NOMO-1 (cell line): ENCODE measurements around the gene SPATC1L.

Experiments
- DNase-seq, 2 experiments: peaks; one replicate each; lab custom pipeline; 2025; ENCODE audit not compliant: unreplicated experiment in 2 of 2; lab: John Stamatoyannopoulos, UW

Gene SPATC1L

DNA sequence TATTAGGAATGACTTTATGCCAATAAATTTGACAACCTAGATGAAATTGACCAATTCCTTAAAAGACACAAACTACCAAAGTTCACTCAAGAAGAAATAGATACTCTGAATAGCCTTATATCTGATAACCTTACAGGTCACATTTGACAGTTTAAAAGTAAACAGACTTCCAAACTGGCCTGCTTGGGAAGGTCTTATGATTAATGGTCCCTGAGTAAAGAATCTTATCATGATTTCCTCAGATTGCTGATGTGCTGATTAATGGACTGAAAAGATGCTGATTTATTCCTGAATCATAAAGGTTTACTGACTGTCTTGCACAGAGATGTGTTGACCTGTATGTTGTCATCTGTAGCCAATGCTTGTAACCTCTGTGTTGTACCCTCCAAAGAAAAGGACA, 19.2 kb downstream of the SPATC1L start:
- DNase-seq: no peak

DNA sequence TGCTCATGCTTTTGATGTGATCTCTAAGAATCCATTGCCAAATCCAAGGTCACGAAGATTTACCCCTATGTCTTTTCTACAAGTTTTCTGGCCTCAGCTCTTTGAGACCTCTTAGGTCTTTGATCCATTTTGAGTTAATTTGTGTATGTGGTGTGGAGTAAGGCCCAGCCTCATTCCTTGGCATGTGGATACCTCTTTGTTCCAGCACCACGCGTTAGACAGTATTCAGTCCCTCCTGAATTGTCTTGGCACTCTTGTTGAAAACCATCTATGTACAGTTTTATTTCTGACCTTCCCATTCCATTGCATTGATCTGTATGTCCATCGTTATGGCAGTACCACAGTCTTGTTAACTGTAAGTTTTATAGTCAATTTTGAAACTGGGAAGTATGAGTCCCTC, 20.9 kb downstream of the SPATC1L start:
- no peak for DNase-seq

DNA sequence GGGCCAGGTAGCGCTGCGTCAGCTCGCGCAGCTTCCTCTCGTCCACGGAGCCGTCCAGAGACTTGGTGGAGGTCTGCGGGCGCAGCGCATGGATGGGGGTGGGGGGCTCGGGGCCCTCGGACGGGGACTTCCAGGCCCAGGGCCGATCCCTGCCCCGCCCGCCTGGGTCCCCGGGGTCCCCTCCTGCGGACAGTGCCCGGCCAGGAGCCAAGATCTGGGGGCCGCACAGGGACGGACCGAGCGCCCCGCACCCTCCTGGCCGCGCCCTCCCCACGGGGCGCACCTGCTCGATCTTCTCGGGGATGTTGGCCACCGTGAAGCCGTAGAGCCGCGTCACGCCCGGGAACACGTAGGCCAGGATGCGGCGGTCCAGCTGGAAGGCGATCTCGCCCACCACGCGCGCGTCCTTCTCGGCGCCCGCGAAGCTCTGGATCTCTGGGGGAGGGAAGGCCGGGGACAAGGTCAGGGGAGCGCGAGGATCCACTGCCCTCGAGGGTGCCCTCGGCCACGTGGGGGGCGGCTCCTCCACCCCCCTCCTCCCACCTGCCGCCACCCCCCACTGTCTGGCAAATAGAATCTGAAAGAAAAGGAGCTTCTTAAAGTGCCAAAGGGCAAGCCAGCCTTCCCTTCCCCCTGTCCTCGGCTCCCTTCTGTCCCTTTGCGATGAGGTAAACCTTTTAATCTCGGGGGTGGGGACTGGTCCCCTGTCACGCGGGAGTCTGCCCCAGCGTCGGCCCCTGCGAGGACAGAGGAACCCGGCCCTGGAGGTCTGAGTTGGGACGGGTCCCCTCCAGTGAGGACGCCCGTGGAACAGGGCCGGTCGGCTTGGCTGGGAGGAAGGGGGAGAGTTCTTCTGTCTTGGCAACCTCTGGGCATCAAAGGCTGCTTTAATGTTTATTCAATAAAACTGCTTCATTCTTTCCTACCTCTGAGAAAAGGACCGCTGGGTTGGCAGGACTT, 22.3 kb downstream of the SPATC1L start:
- no peak for DNase-seq

DNA sequence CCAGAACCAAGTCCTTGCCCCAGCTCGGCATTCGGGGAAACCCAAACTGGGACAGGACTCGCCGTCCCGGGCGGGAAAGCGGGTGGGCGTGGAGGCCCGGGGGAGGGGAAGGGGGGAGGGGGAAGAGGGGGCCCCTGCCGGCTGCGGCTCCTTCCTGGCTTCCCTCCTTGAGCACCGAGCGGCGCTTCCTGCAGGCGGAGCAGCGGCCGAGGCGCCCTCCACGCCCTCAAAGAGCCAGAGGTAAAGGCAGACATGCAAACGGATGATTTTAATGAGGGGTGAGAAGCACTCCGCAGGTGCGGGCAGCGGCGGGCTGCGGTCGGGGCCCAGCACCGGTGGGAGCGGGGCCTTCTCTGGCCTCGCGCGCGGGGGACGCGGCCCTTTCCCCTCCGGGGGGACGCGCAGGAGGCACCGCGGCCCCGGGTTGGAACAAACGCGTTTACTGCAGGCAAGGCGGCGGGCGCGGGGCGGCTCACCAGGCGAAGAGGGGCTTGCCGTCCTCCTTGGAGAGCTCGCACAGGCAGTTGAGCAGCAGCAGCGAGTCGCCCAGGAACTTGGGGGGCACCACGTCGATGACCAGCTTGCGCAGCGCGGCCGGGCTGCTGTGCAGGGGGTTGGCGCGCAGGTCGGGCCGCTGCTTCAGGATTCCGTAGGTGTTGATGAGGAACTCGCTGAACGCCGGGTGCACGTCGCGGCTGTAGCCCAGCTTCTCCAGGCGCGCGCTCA, 23.2 kb downstream of the SPATC1L start:
- DNase-seq: no peak

DNA sequence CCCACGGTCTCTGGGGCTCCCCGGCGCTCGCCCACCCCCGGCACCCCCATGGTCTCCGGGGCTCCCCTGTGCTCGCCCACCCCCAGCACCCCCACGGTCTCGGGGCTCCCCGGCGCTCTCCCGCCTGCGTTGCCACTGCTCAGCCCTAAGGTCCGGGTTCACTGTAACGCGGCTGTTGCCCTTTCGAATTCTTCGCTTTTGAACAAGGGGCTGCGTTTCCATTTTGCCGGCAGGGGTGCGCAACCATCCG, 23.7 kb downstream of the SPATC1L start:
- DNase-seq: no peak

DNA sequence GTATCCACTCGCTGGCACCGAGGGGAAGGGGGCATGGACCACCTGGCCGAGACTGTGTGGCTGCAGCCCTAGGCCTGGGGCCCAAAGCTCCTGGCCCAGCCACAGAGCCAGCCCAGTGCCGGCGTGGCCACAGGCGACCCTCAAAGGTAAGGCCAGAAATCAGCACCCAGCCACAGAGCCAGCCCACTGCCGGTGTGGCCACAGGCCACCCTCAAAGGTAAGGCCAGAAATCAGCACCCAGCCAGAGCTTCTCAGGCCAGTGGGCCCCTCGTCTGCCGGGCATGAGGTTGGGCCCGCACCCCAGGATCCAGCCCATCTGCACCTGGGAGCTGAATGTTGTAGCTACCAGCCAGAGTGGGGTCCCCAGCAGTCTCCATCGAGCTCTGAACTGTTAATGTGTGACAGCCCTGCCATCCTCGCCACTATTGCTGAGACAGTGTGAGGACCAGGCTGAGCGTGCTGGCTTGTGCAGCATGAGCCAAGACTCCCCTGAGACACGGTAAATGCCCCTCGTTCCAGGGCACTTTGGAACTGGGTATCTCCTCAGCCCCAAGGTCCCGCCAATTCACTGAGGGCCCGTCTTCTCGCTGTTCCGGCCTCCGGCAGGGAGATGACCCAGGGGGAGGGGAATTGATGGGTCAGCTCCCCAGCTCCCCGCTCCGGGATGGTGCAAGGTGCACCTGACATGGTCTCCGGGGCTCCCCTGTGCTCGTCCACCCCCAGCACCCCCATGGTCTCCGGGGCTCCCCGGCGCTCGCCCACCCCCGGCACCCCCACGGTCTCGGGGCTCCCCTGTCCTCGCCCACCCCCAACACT, 24.2 kb downstream of the SPATC1L start:
- DNase-seq: no peak

DNA sequence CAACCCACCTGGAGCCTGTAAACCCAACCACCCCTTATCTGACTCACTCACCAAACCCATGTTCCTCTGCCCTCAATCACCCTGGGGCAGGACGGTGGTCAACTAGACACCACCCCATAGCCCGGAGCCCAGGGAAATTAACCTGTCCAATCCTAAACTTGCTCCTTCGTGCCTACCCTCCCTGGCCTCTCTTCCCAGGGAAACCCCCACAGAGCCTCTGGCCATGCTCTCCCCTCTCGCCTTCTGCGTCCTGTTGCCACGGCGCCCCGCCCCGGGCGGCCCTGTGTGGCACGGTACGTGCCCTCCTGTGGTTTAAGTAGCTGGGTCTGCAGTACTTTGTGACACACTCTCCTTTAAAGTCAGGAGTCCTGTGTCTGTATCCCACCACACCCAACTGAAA, 24.9 kb downstream of the SPATC1L start:
- no peak for DNase-seq

DNA sequence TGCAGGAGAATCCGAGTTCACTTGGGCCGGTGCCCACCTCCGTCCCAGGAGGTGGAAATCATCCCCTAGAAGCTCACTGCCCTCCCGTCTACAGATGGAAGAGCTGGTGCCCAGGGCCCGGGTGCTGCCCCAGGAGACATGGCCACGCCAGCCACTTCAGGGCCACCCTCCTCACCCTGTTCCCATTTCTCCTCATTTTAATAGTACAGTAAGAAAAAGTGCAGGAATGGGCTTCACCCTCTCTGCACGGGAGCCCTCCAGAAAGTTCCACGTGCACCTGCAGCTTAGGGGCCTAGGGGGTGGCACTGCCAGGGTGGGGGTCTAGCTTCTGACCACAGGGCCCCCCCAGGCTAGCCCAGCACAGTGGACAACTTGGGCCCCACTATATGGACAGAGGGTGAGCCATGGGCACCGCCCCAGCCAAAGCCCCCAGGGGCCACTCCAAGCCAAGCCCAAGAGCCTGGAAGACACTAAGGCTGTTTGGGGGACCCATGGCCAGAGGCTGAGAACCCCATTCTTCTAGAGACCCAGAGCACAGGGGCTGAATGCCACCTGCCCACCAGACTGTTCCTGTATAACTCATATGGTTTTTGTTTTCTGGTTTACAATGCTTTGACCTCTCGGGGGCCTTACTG, 25.5 kb downstream of the SPATC1L start:
- DNase-seq: no peak

DNA sequence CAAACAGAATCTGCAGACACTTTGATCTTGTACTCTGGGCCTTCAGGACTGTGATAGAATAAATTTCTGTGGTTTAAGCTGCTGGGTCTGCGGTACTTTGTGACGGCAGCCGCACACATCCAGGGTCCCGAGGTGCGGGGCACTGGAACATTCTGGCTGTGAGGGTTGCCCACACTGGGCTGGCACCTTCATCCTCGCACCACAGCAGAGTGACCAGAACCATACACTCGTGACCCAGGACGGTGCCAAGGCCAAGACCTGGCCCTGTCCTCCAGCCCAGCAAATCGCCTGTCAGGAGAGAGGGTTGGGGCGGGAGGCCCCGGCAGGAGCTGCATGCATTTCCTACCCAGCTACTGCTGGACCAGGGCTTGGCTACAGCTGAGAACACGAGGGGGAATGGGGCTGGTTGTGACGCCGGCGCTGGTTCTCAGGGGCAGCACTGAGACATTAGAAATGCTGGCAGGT, 26.2 kb downstream of the SPATC1L start:
- no peak for DNase-seq

DNA sequence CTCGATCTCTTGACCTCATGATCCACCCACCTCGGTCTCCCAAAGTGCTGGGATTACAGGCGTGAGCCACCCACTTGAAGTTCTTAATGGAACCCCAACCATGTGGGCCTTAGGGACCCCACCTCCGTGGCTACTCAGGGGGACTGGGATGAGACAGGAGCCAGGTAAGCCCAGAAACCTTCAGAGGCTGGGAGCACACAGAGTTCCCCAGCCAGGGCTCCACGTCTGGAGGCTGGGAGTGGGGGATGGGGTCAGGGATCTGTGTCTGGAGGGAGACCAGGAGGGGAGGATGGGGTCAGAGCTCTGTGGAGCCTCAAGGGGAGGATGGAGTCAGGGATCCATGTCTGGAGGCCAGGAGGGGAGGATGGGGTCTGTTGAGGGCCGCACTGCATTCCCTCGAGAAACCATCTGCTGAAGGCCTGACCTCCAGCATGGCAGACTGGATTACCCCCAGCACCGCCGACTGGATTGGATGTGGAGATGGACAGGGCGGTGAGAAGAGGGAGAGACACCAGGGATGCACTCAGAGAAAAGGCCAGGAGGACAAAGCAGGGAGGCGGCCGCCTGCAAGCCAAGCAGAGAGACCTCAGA, 26.8 kb downstream of the SPATC1L start:
- DNase-seq: no peak

DNA sequence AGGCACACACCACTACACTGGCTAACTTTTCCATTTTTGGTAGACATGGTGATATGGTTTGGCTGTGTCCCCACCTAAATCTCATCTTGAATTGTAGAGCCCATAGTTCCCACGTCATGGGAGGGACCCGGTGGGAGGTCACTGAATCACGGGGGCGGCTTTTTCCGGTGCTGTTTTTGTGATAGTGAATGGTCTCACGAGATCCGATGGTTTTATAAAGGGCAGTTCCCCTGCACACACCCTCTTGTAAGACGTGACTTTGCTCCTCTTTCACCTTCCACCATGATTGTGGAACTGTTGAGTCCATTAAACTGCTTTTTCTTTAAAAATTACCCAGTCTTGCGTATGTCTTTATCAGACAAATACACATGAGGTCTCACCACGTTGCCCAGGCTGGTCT, 27.6 kb downstream of the SPATC1L start:
- DNase-seq: no peak

DNA sequence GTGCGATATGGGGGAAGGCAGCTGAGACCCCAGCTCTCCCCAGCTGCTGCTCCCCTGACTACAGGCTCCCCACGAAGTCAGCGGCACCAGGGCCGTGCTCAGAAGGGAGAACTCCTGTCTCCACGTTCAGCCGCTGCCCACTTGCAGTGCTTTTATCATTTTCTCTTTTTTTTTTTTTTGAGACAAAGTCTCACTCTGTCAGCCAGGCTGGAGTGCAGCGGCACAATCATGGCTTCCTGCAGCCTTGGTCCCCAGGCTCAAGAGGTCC, 27.9 kb downstream of the SPATC1L start:
- DNase-seq: no peak

DNA sequence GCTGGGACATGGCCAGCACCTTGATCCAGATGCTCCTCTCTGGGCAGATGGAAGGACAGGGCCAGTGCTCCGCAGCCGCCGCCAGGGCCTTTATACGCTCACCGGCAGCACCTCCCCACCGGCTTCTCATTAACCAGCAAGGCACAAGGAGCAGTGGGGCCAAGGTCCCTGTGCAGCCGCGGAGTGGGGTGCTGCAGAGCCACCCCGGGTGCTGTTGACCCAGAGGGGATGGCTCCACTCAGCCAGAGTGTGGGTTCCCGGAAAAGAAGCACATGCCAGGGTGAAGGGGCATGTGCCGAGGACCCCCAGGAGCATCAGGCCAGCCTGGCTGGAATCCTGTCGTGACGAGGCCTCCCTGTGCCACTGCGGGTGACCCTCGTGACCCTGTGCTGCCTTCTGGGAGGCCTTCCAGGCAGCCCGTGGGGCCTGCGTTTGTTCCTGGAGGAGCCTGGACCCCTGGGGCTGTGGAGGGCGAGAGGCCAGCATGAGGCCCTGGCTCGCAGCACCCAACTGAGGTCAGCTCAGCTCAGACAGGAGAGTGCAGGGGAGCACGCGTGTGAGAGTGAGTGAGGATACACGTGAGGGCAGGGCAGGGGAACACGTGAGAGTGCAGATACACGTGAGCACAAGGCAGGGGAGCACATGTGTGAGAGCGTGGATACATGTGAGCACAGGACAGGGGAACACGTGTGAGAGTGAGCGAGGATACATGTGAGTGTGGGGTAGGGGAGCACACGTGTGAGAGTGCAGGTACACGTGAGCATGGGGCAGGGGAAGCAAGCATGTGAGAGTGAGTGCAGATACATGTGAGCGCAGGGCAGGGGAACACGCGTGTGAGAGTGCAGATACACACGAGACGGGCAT, 28.5 kb downstream of the SPATC1L start, which contains the start of gene FTCD:
Gene FTCD, minus strand, starts transcription at position 66 of the 864 bp plus-strand sequence. Its CDS starts 56 bp downstream, at position 10.
- DNase-seq: no peak

DNA sequence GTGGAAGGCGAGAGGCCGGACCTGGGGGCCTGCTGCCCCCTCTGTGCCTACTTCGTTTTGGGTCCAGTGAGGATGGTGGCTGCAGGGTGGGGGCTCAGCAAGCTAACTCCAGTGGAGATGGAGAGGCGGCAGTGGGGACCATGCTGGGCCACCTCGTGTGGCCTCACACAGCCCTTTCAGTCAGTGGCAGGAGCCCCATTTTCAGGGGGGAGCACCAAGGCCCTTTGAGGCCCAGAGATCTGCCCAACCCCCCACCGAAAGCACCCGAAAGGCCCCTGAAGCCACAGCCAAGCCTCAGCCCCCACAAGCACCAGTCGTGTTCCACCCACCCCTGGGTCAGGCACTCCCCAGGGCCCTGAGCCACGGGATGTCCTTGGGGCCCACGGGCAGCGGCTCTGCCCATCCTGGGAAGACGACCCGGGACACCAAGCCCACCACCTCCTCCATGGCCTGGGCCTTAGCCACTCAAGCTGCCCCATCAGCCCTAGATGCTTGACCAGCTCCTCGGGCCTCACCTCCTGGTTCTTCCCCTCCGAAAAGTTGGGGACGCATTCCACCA, 29.2 kb downstream of the SPATC1L start:
- DNase-seq: no peak

DNA sequence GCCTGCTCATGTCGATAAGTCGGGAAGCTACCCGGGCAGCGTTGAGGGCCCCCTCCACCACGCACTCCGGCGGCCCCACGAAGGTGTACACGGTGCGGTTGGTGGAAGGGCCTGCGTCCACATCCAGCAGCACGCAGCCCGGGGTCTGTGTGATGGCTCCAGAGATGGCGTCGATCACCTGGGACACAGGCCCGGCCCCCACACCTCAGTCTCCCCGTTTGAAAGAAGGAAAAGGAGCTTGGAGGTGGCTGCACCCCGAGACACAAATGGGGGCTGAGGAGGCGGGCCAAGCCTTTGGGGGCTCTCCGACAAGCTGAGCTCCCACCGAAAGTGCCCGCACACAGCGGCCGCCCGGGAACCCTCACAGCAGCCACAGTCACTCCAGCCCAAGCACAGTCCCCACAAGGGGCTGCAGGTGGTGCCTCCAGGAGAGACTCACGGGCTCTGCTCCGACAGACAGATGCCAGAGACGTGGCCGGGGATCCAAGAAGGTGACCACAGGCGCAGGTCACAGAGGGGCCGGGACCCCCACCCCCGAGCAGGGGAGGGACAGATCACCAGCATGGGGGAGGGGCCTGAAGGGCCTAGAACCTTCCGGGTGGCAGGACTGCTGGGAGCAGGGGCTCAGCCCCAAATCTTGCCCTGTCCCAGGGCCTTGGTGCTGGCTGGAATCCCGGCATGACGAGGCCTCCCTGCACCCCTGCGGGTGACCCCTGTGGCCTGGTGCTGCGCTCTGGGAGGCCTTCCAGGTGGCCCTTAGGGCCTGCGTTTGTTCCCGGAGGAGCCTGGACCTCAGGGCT, 29.9 kb downstream of the SPATC1L start:
- no peak for DNase-seq

DNA sequence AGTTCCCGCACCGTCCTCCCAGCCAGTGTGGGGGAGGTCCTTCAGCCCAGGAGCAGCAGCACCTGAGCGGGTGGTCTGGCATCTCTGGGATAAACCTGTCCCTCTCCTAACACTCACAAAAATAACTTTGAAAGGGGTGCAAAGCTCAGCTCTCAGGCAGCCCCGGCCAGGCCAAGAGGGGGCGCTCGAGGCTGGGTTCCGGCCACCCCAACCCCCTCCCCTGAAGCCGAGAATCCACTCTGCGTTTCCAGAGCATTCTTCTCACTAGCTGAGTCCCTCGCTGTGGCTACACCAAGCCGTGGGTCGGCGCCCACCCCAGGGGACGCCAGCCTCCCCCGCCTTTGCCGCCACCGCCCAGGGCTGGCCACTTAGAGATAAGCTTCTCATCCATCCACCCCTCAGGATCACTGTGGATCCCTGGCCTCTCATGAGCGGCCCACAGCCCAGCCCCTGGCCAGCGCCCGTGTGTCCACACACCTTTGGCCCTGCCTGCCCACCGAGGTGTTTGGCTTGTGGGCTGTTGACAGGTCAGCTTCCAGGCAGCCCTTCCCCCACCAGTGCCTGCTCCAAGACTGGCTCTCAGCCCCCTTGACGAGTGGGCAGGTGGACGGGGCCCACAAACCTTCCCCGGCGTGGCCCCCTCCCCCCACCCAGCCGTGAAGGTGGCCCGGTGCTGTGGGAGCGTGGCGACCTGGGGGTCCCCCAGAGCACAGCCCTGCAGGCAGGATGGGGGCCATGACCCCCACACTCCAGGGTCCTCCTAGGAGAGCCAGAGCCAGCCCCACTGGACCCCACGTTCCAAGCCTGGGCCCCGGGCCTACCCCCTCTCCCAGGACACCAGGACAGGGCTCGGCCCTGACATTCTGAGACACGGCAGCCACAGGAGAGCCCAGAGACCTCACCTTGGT, 30.8 kb downstream of the SPATC1L start:
- DNase-seq: peak; percentile 18 to 28

DNA sequence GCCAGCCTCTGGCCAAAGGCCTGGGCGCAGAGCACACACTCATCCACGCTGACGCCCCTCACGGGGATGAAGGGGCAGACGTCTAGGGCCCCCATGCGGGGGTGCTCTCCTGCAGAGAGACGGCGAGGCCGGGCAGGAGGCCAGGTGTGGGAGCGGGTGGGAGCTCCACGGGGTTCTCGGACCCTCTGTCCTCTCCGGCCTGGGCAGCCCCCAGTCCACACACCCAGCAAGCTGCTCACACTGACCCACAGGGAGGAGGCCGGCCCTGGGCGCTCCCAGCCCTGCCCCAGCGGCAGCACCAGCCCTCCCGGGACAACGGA, 31.4 kb downstream of the SPATC1L start:
- no peak for DNase-seq
